Prostate gland (tissue), 2 donors: ENCODE measurements around the gene CPEB1.

Experiments used
- POLR2A ChIP-seq: fragments of 450-650 bp; IDR thresholded peaks from one replicate; pipeline ENCODE4 v1.6.1; 2016; ENCODE audit warnings: antibody characterized with exemption, mild to moderate bottlenecking
- POLR2AphosphoS5 ChIP-seq: sonication (generic); formaldehyde crosslinking; IDR thresholded peaks from one replicate; pipeline ENCODE4 v1.6.1; 2017; ENCODE audit warnings: antibody characterized with exemption
- TF ChIP-seq, protein P1 (sequence below), 4 experiments: fragments of 200-600 bp in 2 of 4; fragments of 450-650 bp in 2 of 4; sonication (generic) in 2 of 4; IDR thresholded peaks; 1 replicate in 3 of 4; 2 replicates in 1 of 4; pipeline ENCODE4 v1.5.1; 2016 to 2019; ENCODE audit warnings: antibody characterized with exemption in 4 of 4, mild to moderate bottlenecking in 2 of 4, moderate library complexity in 2 of 4

DNA sequence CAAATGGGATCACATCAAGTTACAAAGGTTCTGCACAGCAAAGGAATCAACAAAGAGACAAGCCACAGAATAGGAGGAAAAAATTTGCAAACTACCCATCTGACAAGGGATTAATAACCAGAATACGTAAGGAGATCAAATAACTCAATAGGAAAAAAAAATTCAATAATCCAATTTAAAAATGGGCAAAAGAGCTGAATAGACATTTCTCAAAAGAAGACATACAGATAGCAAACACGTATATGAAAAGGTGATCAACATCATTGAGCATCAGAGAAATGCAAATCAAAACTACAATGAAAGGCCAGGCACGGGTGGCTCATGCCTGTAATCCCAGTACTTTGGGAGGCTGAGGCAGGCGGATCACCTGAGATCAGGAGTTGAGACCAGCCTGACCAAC lies 23.5 kb upstream of the CPEB1 start:
- TF ChIP-seq, protein P1, sequence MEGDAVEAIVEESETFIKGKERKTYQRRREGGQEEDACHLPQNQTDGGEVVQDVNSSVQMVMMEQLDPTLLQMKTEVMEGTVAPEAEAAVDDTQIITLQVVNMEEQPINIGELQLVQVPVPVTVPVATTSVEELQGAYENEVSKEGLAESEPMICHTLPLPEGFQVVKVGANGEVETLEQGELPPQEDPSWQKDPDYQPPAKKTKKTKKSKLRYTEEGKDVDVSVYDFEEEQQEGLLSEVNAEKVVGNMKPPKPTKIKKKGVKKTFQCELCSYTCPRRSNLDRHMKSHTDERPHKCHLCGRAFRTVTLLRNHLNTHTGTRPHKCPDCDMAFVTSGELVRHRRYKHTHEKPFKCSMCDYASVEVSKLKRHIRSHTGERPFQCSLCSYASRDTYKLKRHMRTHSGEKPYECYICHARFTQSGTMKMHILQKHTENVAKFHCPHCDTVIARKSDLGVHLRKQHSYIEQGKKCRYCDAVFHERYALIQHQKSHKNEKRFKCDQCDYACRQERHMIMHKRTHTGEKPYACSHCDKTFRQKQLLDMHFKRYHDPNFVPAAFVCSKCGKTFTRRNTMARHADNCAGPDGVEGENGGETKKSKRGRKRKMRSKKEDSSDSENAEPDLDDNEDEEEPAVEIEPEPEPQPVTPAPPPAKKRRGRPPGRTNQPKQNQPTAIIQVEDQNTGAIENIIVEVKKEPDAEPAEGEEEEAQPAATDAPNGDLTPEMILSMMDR (IDR thresholded peaks at IDR 0.05): no peak
- TF ChIP-seq POLR2A (no peak), POLR2AphosphoS5 (no peak)
